HL-60 (cell line): Measurements from ENCODE around the gene LRRC25.

Source experiments
- TF ChIP-seq, protein P1 (sequence below): IDR thresholded peaks from one replicate; pipeline ENCODE4 v1.5.1; 2011; ENCODE audit warnings: low read length, control low read depth, inconsistent platforms; ENCODE audit not compliant: insufficient read depth
- TF ChIP-seq, protein P2 (sequence below): IDR thresholded peaks from 2 replicates; pipeline ENCODE4 v1.6.1; 2012; ENCODE audit warnings: low read depth; ENCODE audit not compliant: insufficient replicate concordance

DNA sequence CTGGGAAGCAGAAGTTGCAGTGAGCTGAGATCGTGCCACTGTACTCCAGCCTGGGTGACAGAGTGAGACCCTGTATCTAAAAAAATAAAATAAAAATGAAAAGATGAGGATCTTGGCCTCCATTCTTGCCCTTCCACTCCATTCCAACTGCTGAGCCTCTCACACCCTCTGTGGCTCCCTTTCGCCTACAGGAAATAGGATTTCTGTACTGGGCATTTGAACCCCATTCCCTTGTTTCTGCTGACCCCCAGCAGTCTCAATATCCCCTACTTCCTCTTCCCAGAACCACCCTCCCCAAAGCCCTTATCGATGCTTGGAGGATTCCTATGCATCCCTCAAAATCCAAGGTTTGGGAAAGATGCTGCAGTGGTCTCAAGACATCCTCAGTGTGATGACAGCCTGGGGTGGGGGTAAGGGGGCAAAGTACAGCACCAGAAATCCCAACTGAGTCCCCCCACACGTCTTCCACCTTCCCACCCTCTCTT lies 24.0 kb downstream of the LRRC25 start:
- TF ChIP-seq, protein P1, sequence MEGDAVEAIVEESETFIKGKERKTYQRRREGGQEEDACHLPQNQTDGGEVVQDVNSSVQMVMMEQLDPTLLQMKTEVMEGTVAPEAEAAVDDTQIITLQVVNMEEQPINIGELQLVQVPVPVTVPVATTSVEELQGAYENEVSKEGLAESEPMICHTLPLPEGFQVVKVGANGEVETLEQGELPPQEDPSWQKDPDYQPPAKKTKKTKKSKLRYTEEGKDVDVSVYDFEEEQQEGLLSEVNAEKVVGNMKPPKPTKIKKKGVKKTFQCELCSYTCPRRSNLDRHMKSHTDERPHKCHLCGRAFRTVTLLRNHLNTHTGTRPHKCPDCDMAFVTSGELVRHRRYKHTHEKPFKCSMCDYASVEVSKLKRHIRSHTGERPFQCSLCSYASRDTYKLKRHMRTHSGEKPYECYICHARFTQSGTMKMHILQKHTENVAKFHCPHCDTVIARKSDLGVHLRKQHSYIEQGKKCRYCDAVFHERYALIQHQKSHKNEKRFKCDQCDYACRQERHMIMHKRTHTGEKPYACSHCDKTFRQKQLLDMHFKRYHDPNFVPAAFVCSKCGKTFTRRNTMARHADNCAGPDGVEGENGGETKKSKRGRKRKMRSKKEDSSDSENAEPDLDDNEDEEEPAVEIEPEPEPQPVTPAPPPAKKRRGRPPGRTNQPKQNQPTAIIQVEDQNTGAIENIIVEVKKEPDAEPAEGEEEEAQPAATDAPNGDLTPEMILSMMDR, result no peak
- TF ChIP-seq, protein P2, sequence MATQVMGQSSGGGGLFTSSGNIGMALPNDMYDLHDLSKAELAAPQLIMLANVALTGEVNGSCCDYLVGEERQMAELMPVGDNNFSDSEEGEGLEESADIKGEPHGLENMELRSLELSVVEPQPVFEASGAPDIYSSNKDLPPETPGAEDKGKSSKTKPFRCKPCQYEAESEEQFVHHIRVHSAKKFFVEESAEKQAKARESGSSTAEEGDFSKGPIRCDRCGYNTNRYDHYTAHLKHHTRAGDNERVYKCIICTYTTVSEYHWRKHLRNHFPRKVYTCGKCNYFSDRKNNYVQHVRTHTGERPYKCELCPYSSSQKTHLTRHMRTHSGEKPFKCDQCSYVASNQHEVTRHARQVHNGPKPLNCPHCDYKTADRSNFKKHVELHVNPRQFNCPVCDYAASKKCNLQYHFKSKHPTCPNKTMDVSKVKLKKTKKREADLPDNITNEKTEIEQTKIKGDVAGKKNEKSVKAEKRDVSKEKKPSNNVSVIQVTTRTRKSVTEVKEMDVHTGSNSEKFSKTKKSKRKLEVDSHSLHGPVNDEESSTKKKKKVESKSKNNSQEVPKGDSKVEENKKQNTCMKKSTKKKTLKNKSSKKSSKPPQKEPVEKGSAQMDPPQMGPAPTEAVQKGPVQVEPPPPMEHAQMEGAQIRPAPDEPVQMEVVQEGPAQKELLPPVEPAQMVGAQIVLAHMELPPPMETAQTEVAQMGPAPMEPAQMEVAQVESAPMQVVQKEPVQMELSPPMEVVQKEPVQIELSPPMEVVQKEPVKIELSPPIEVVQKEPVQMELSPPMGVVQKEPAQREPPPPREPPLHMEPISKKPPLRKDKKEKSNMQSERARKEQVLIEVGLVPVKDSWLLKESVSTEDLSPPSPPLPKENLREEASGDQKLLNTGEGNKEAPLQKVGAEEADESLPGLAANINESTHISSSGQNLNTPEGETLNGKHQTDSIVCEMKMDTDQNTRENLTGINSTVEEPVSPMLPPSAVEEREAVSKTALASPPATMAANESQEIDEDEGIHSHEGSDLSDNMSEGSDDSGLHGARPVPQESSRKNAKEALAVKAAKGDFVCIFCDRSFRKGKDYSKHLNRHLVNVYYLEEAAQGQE, result no peak
